BLaER1 (cell line): Measurements from ENCODE around the gene SLC2A4RG.

Source experiments
- H3K27ac ChIP-seq: shearing (Covaris generic); formaldehyde crosslinking; 2 replicates; pipeline ENCODE4 v1.8.1; 2022
- H3K27me3 ChIP-seq: shearing (Covaris generic); formaldehyde crosslinking; 2 replicates; pipeline ENCODE4 v1.8.1; 2022
- H3K36me3 ChIP-seq: shearing (Covaris generic); formaldehyde crosslinking; 2 replicates; pipeline ENCODE4 v1.8.1; 2022
- H3K4me1 ChIP-seq: shearing (Covaris generic); formaldehyde crosslinking; 2 replicates; pipeline ENCODE4 v1.8.1; 2022
- H3K4me2 ChIP-seq: shearing (Covaris generic); formaldehyde crosslinking; 2 replicates; pipeline ENCODE4 v1.8.1; 2022
- H3K4me3 ChIP-seq: shearing (Covaris generic); formaldehyde crosslinking; 2 replicates; pipeline ENCODE4 v1.8.1; 2022
- H3K9ac ChIP-seq: shearing (Covaris generic); formaldehyde crosslinking; 2 replicates; pipeline ENCODE4 v1.8.1; 2022
- H3K9me3 ChIP-seq: shearing (Covaris generic); formaldehyde crosslinking; 2 replicates; pipeline ENCODE4 v1.8.1; 2022
- H4K20me1 ChIP-seq: shearing (Covaris generic); formaldehyde crosslinking; 2 replicates; pipeline ENCODE4 v1.8.1; 2022
- Cebpa-rat ChIP-seq: shearing (Covaris generic); IDR thresholded peaks from 2 replicates; pipeline ENCODE4 v1.8.1; 2022

SLC2A4RG gene

DNA sequence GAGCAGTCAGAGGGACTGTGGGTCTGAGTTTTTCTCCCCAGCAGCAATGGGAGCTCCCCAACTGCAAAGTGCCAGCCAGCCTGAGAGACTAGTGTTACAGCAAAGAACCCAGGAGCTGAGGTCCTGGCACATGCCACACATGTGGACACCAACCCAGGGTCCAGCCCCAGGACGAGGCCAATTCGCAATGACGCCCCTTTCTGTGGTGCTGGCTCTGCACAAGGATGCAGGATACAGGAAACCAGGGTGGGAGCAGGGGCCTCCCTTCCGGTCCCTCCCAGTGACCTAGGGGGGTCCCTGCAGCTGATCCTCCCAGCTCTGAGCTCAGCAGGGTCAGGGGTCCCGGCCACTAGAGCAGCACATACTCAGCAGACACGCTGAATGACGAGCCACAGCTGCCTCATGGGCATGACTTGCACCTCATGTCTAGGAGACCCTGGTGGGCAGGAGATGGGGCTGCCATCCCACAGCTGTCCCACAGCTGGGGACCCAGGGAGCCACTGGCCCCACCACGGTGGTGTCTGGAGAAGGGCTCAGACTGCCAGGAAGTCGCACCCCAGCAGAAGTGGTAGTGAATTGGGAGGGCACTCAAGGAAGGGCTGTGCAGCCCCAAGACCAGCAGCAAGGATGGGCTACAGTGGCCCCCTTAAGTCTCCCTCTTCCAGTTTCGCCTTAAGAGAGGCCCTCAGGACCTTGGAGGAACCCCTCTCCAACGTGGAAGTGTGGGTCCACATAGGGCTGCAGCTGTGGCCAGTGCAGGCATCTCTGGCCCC, 35.4 kb upstream of the SLC2A4RG start:
- Histone ChIP-seq H3K4me3 (no peak overlapping the region), H3K27ac (no peak overlapping the region), H3K4me1 (peaks cover 35% of the 10 kb centered on the region)

DNA sequence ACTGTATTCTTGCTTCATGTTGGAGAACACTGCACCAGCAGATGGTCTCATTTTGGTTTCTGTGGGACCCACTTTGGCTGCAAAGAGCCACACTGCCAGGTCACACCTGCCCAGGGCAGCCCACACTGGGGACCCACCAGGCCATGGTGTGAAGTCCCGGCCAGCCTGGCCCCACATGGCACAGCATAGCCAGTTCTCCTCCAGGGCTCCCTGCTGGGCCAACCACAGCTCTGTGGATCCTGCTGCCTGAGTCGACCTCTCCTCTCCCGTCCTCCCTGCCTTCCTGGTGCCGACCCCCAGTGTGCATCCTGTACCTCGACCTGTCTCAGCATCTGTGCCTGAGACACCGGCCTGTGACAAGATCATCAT, 34.8 kb upstream of the SLC2A4RG start:
- Histone ChIP-seq H3K4me1 (peaks cover 35% of the 10 kb centered on the region), H3K9me3 (no peaks in the 10 kb centered on the region), H3K27me3 (no peaks in the 10 kb centered on the region), H3K9ac (no peak overlapping the region), H3K4me2 (no peak overlapping the region), H4K20me1 (peaks cover 84% of the 10 kb centered on the region), H3K27ac (no peak overlapping the region), H3K36me3 (peaks cover 78% of the 10 kb centered on the region), H3K4me3 (no peak overlapping the region)
- TF ChIP-seq Cebpa-rat, result no peak

More for the DNA sequence above, 35.4 kb upstream of the SLC2A4RG start:
- no peak for TF ChIP-seq Cebpa-rat
- Histone ChIP-seq H3K9me3 (no peaks in the 10 kb centered on the region), H3K27me3 (no peaks in the 10 kb centered on the region), H3K4me2 (no peak overlapping the region), H3K9ac (no peak overlapping the region), H4K20me1 (peaks cover 84% of the 10 kb centered on the region), H3K36me3 (peaks cover 75% of the 10 kb centered on the region)

DNA sequence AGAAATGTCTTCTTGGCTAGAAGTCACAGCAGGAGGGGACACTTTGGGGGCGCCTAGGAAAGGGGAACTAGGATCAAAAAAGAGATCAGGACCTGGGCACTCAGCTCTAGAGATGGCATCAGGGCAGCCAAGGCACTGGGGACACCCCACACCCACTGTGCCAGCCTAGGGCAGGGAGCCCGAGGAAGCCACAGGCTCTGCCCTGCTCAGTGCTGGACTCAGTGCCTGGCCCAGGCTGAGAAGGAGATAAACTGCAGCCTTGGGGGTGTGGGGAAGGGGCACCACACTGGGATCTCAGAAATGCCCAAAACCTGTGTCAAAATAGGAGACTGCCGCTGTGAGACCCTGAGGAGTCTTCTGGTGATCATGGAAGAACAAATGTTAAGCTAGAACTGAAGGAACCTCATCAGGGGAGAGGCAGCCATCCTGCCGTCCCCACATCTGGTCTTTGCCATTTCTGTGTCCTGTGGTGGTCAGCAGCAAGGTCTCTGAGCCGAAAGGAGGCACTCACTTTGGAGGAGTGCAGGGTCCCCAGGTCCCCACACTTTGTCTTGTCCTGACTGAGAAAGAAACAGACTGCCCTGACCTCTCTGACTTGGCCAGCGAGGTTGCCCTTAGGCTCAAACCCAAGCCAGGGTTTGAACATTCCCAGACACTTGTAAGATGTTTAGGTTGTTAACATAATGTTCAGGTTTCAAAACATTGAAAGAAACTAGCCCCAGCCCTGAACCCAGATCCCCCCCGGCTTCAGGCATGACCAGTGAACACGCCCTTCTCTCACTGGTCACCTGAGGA, 34.1 kb upstream of the SLC2A4RG start:
- Histone ChIP-seq H3K9ac (no peak overlapping the region), H4K20me1 (peaks cover 86% of the 10 kb centered on the region), H3K4me2 (0 out of 2 replicates have a peak overlapping the region, but pooled peaks have one; percentile 97), H3K9me3 (no peaks in the 10 kb centered on the region), H3K4me1 (peaks cover 35% of the 10 kb centered on the region), H3K27ac (no peak overlapping the region), H3K36me3 (peaks cover 78% of the 10 kb centered on the region), H3K4me3 (no peak overlapping the region), H3K27me3 (no peaks in the 10 kb centered on the region)
- no peak for TF ChIP-seq Cebpa-rat

DNA sequence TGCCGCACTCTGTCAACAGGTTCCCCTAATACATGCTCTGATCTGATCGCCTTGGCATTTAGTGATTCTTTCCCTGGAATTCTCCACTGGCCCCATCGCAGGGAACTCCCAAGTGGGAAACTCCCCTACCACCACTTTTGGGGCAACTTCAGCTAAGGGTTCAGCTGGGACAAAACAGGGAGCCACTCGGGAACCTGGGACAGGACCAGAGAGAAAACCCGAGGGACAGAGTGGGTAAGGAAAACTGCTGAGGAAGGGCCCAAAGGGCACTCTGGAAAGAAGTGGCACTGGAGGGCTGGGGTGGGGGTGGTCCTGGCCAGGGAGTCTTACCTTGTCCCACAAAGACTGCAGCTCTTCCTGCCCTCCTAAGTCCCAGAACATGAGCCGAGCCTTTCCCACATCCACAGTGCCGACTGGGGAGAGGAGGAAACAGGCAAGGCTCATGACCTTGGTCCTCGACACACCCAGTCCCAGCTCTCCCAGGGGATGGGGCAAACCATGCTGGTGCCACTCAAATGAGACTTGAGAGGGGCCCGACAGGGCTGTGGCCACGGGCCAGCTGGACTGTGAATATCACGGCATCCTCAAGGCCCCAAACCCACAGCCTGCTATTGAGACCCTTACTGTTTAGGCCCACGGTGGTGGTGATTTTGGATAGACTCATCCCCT, 33.4 kb upstream of the SLC2A4RG start:
- H3K9ac ChIP-seq, result peak overlapping the region; percentile 93
- H3K27me3 ChIP-seq, result no peaks in the 10 kb centered on the region
- no peaks in the 10 kb centered on the region for H3K9me3 ChIP-seq
- H3K27ac ChIP-seq, result no peak overlapping the region
- peak overlapping the region; percentile 97 for H3K4me3 ChIP-seq
- peaks cover 79% of the 10 kb centered on the region for H3K36me3 ChIP-seq
- TF ChIP-seq Cebpa-rat, result no peak
- H3K4me1 ChIP-seq, result peaks cover 39% of the 10 kb centered on the region
- H3K4me2 ChIP-seq, result peak overlapping the region; percentile 97
- H4K20me1 ChIP-seq, result peaks cover 93% of the 10 kb centered on the region

DNA sequence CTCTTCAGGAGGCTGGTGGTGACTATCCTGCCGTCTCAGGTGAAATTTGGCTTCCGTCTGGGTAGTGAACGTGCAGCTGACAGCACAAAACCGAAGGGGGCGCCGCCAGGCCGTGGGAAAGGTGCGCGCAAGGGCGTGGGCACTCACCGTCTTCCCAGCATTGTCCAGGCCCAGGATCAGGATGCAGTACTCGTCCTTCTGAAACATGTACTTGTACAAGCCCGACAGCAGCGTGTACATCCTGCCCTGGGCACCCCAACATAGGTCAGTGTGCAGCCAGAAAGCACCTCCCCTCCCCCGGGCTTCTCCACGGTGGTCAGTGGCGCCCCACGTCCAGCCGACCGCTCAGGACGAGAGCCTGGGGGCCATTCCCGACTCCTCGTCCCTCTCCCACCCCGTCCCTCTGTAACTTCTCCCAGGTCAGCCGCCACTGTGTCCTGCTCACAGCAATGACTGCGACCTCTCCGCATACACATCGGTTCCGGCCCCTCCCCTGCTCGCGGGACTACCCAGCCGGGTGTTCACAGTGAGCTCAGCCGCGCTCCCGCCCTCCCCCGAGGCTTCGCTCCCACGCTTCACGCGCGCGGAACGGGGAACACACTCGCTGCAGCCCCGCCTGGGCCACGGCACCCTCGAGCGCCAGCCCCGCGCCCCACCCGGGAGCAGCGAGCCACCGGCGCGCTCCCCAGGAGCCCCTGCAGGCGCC, 32.6 kb upstream of the SLC2A4RG start:
- H3K4me3 ChIP-seq, result peak overlapping the region; percentile 97

DNA sequence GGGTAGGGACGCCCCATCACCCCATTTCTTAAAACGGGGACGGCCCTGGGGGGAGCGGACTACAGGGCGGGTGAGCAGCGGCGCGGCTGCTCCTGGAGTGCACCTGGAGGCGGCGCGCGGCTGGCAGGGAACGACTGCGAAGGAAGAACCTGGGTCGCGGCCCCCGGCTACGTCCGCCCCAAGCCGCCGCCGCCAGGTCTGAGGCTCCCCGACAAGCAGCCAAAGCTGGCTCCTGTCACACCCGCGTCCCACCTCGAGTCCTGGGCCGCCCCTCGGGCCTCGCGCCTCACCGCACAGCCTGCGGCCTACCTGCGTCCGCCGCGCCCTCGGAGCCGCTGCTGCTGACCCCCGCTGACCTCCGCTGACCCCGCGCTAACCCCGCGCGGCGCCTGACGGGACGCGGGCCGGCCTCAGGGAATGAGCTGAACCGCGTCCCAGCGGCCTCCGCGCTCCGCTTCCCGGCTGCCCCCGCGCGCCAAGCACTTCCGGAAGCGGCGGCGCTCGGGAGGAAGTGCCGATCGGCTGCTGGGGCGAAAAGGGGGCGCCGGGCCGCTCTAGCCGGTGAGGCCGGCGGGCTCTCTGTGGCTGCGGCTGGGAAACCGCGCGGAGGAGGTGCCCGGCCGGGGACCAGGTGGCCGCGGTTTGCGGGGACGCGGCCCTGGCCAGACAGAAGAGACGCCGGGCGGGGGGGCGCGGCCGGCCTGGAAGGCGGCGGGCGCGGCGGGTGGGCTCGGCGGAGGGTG, 31.8 kb upstream of the SLC2A4RG start, which contains the start of the genes ARFRP1 and ZGPAT:
Gene ARFRP1 (minus strand): TSS at position 419 of the 743 bp plus-strand sequence. CDS start 885 bp downstream, outside the sequence.
Gene ZGPAT (plus strand): TSS at position 482 of the 743 bp plus-strand sequence. CDS start 542 bp downstream, outside the sequence.
- TF ChIP-seq Cebpa-rat, result no peak

More for the DNA sequence above, 32.6 kb upstream of the SLC2A4RG start:
- Histone ChIP-seq H3K4me2 (peak overlapping the region; percentile 97), H3K4me1 (peaks cover 44% of the 10 kb centered on the region), H3K9ac (peak overlapping the region; percentile 93), H3K9me3 (peaks cover under 1% of the 10 kb centered on the region), H4K20me1 (peaks cover 92% of the 10 kb centered on the region), H3K36me3 (peaks cover 81% of the 10 kb centered on the region), H3K27me3 (no peaks in the 10 kb centered on the region), H3K27ac (peak overlapping the region; percentile 86)
- no peak for TF ChIP-seq Cebpa-rat

DNA sequence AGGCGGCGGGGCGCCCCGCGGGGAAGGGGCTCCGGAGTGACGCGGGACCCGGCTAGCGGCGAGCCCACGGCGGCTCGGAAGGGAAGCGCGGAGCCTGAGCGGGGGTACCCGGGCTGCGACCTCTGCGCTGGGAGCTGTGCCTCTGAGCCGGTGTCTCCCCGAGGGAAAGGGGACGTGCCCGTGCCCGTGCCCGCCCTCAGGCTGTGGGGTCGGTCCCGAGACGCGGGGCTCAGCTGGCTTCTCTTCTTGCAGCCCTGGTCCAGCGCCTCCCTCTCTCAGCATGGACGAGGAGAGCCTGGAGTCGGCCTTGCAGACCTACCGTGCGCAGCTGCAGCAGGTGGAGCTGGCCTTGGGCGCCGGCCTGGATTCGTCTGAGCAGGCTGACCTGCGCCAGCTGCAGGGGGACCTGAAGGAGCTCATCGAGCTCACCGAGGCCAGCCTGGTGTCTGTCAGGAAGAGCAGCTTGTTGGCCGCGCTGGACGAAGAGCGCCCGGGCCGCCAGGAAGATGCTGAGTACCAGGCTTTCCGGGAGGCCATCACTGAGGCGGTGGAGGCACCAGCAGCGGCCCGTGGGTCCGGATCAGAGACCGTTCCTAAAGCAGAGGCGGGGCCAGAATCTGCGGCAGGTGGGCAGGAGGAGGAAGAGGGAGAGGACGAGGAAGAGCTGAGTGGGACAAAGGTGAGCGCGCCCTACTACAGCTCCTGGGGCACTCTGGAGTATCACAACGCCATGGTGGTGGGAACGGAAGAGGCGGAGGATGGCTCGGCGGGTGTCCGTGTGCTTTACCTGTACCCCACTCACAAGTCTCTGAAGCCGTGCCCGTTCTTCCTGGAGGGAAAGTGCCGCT, 31.1 kb upstream of the SLC2A4RG start:
- TF ChIP-seq Cebpa-rat, result no peak
- Histone ChIP-seq H3K4me3 (peak overlapping the region; percentile 97), H3K36me3 (peaks cover 81% of the 10 kb centered on the region), H3K4me2 (peak overlapping the region; percentile 97), H3K9me3 (peaks cover 6% of the 10 kb centered on the region), H3K27me3 (no peaks in the 10 kb centered on the region), H3K27ac (peak overlapping the region; percentile 86), H4K20me1 (peaks cover 77% of the 10 kb centered on the region), H3K4me1 (peaks cover 44% of the 10 kb centered on the region), H3K9ac (peak overlapping the region; percentile 93)

More for the DNA sequence above, 31.8 kb upstream of the SLC2A4RG start, which contains the start of the genes ARFRP1 and ZGPAT:
- Histone ChIP-seq H3K27me3 (no peaks in the 10 kb centered on the region), H3K4me2 (peak within 1 kb of the TSS; percentile 97), H3K9ac (peak within 1 kb of the TSS; percentile 93), H3K4me3 (peak within 1 kb of the TSS; percentile 97), H3K27ac (peak within 1 kb of the TSS; percentile 86), H3K9me3 (peaks cover 6% of the 10 kb centered on the region), H3K36me3 (peaks cover 81% of the 10 kb centered on the region), H3K4me1 (peaks cover 44% of the 10 kb centered on the region), H4K20me1 (peaks cover 85% of the 10 kb centered on the region)

DNA sequence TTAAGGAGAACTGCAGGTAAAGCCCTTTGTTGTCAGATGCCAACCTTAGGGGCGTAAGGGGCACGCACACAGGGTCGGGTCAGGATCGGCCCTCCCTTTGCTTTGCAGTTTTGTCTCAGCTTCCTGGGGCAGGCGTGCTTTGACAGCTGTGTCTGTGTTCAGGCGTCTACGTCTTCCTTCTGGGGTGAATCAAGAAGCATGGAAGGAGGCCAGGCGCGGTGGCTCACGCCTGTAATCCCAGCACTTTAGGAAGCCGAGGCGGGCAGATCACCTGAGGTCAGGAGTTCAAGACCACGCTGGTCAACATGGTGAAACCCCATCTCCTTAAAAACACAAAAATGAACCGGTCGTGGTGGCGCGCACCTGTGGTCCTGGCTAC, 30.4 kb upstream of the SLC2A4RG start:
- H3K4me1 ChIP-seq, result peaks cover 44% of the 10 kb centered on the region
- H3K9ac ChIP-seq, result peak overlapping the region; percentile 93
- peak overlapping the region; percentile 97 for H3K4me3 ChIP-seq
- H3K9me3 ChIP-seq, result peaks cover 9% of the 10 kb centered on the region
- H3K36me3 ChIP-seq, result peaks cover 81% of the 10 kb centered on the region
- peaks cover 71% of the 10 kb centered on the region for H4K20me1 ChIP-seq
- H3K27ac ChIP-seq, result 0 out of 2 replicates have a peak overlapping the region, but pooled peaks have one; percentile 86
- no peaks in the 10 kb centered on the region for H3K27me3 ChIP-seq
- peak overlapping the region; percentile 97 for H3K4me2 ChIP-seq
- no peak for TF ChIP-seq Cebpa-rat
